ENCODE measurements around the gene PIP5K1C. TPM values are rescaled to one million over a fixed set of nuclear protein-coding genes. Genes with fewer than 3 reads are reported as not detected.

The PIP5K1C gene
- total RNA-seq, 1 experiment from 2014 or later: 26.9 TPM

- CTCF ChIA-PET: interaction anchor here (1.2 kb wide), 1 partner anchor 21 kb away, joined by 3 read pairs; no protein-coding TSS in a partner anchor
- peak overlapping the region; percentile 12; the same call in 1 of the 2 replicates for H3K4me2 ChIP-seq (ENCODE audit: low read length)
- RAD21 ChIA-PET (ENCODE audit: low non-redundant PET in 1 of 2, low total read pairs in 2 of 2, uncharacterized antibody in 2 of 2, unreplicated experiment in 2 of 2): no interaction called here
- DNase-seq (ENCODE audit: low read depth, low spot score) (no peak), ATAC-seq (no peak)
- no peak overlapping the region for H2AFZ ChIP-seq (ENCODE audit: low read depth, low read length, poor library complexity, severe bottlenecking)
- no peak overlapping the region for H3K9ac ChIP-seq (ENCODE audit: low read length)
- H3K36me3 ChIP-seq (ENCODE audit: control insufficient read depth in 1 of 2, insufficient read depth in 2 of 2, low read length in 2 of 2): no peaks in the 10 kb centered on the region; a peak in 1 of 4 replicates
- TF ChIP-seq FOSL1 (IDR thresholded peaks at IDR 0.05; ENCODE audit: low read depth) (no peak), CBX3 (IDR thresholded peaks at IDR 0.05; ENCODE audit: low read depth) (no peak), ZFX (IDR thresholded peaks at IDR 0.05) (no peak), ZNF274 (IDR thresholded peaks at IDR 0.05; ENCODE audit: low read depth, low read length) (no peak), POLR2A (IDR thresholded peaks at IDR 0.05; ENCODE audit: borderline replicate concordance, extremely low read depth, insufficient read depth, insufficient read length) (no peak), CTCF (IDR thresholded peaks at IDR 0.05 in 2 of 3, conservative IDR thresholded peaks at IDR 0.05 in 1 of 3; ENCODE audit: borderline replicate concordance in 1 of 3, insufficient read depth in 1 of 3, low read depth in 2 of 3, low read length in 2 of 3) (no peak), SP1 (IDR thresholded peaks at IDR 0.05; ENCODE audit: low read depth) (no peak), REST (IDR thresholded peaks at IDR 0.05; ENCODE audit: low read depth) (no peak), MAX (IDR thresholded peaks at IDR 0.05) (no peak), ELF1 (IDR thresholded peaks at IDR 0.05; ENCODE audit: borderline replicate concordance, low read depth) (no peak), JUND (IDR thresholded peaks at IDR 0.05) (no peak), CEBPB (IDR thresholded peaks at IDR 0.05; ENCODE audit: low read depth) (no peak), EZH2 (IDR thresholded peaks at IDR 0.05) (no peak), SIN3A (IDR thresholded peaks at IDR 0.05; ENCODE audit: low read depth) (no peak)
- POLR2A ChIA-PET: no interaction called here
- H4K20me1 ChIP-seq (ENCODE audit: insufficient read depth): no peaks in the 10 kb centered on the region
- no peaks in the 10 kb centered on the region for H3K9me3 ChIP-seq (ENCODE audit: control insufficient read depth in 1 of 2, insufficient read depth in 1 of 2, low read depth in 1 of 2, low read length in 2 of 2)
- peaks cover 57% of the 10 kb centered on the region for H3K79me2 ChIP-seq (ENCODE audit: insufficient read depth, low read length)
- H3K27ac ChIP-seq (ENCODE audit: low read depth, low read length): no peak overlapping the region
- peaks cover 2 to 16% of the 10 kb centered on the region in 2 experiments; a peak in 2 of 4 replicates for H3K4me1 ChIP-seq (ENCODE audit: control insufficient read depth in 1 of 2, insufficient read depth in 2 of 2, low read length in 2 of 2)
- H3K27me3 ChIP-seq (ENCODE audit: insufficient read depth, low read length): no peaks in the 10 kb centered on the region
- intact Hi-C loops (cut with micrococcal nuclease): no loop called here
- no peaks in the 10 kb centered on the region for H3K9me2 ChIP-seq (ENCODE audit: insufficient read depth)
- BruUV-seq (replicated peaks): no TSS peak
- no peak overlapping the region for H3K4me3 ChIP-seq (replicated peaks in 1 of 2; ENCODE audit: low read depth in 1 of 2, low read length in 2 of 2)
Measured at GRCh38 chr19:3697671-3698385, 2.4 kb downstream of the PIP5K1C start.
